Stimulated activated naive CD8-positive, alpha-beta T cell treated with anti-CD3 and anti-CD28 coated beads, Interleukin-15, amount 100 ng/mL, for 72 hours (primary cell): ENCODE results near the gene EZR.

Experiments used
- ATAC-seq: fragments of 150-1000 bp; cut with Tn5 transposase; 2 replicates; pipeline ENCODE4 v1.10.0; 2021; ENCODE audit warnings: mild to moderate bottlenecking, moderate library complexity
- DNase-seq, 2 donors: peaks; one replicate each; pipeline ENCODE4 v3.0.0; 2021 to 2022
- H3K27ac Mint-ChIP-seq, 2 donors: one replicate each; pipeline ENCODE4 v1.8.0; 2022; ENCODE audit warnings: mild to moderate bottlenecking in 2 of 2, mixed read lengths in 2 of 2, moderate library complexity in 2 of 2
- H3K27me3 Mint-ChIP-seq: one replicate; pipeline ENCODE4 v1.8.0; 2022; ENCODE audit warnings: mixed read lengths
- H3K4me1 Mint-ChIP-seq: one replicate; pipeline ENCODE4 v1.8.0; 2022; ENCODE audit warnings: mild to moderate bottlenecking, mixed read lengths
- H3K4me3 Mint-ChIP-seq, 2 donors: one replicate each; pipeline ENCODE4 v1.8.0; 2022; ENCODE audit warnings: mild to moderate bottlenecking in 2 of 2, mixed read lengths in 2 of 2, moderate library complexity in 1 of 2
- H3K9me3 Mint-ChIP-seq, 2 donors: one replicate each; pipeline ENCODE4 v1.8.0; 2022; ENCODE audit warnings: mixed read lengths in 2 of 2

The EZR gene

DNA sequence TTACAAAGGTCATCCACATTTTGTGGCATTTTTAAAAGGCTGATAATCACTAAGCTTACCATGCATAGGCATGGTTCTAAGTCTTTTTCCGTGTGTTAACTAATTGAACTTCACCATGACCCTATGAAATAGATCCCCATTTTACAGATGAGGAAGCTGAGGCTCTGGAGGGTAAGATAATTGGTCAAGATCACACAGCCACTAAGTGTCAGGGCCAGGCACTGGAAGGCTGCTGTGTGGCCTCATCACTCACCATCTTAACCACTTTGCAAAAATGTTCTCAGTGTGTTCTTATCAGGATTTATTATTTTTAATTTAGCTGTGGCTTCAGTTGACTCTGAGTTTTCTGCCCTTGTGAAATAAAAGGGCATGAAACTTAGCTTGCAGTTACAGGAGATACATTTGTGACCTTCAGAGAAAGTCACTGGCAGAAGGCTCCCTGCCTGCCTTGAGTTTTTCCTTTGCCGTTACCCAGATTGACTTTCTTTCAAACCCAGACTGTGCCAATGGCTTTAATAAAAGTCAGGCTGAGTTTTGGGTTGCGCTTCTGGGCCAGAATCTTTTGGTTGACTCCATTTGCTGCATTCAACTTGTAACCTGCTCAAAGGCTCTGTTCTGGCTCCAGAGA is 82.0 kb downstream of the EZR start:
- Mint-ChIP-seq H3K9me3 (peaks cover 10 to 25% of the 10 kb centered on the region in 2 donors), H3K27ac (no peak overlapping the region), H3K4me3 (no peak overlapping the region), H3K4me1 (no peaks in the 10 kb centered on the region), H3K27me3 (no peaks in the 10 kb centered on the region)
- ATAC-seq = no peak
- DNase-seq = no peak

DNA sequence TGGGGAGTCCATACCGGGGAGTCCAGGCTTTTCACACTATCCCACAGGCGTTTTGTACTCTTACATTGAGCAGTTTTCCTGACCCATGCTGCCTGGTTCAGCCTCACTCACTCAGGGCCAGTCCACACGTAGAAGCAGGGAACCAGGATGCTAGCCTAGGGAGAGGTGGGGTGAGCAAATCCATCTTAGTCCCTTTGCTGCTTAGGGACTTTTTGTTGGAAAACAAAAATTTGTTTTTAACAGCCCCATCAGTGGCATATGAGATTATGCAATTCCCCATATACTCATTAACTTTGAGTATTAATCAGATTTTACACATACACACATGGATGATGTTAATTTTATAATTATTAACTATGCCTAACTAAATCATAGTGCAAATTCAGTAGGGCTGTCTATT is 84.2 kb downstream of the EZR start:
- DNase-seq (no peak), ATAC-seq (no peak)
- H3K9me3 Mint-ChIP-seq = peaks cover 10 to 36% of the 10 kb centered on the region in 2 donors
- no peaks in the 10 kb centered on the region for H3K4me1 Mint-ChIP-seq
- no peak overlapping the region for H3K4me3 Mint-ChIP-seq
- peak overlapping the region in 1 of 2 donors; percentile 9 for H3K27ac Mint-ChIP-seq
- H3K27me3 Mint-ChIP-seq = no peaks in the 10 kb centered on the region

- no peaks in the 10 kb centered on the region for H3K4me1 Mint-ChIP-seq
- no peak overlapping the region for H3K4me3 Mint-ChIP-seq
- ATAC-seq (no peak), DNase-seq (no peak)
- peak overlapping the region in 1 of 2 donors; percentile 80 for H3K27ac Mint-ChIP-seq
- H3K27me3 Mint-ChIP-seq = no peaks in the 10 kb centered on the region
- peaks cover 0 to 16% of the 10 kb centered on the region in 2 donors for H3K9me3 Mint-ChIP-seq
Observed at GRCh38 chr6:158730541-158730907, 88.6 kb downstream of the EZR start.

- no peak overlapping the region for H3K27ac Mint-ChIP-seq
- no peak for ATAC-seq
- peaks cover 0 to 16% of the 10 kb centered on the region in 2 donors for H3K9me3 Mint-ChIP-seq
Observed at GRCh38 chr6:158729906-158730540, 89.1 kb downstream of the EZR start.

DNA sequence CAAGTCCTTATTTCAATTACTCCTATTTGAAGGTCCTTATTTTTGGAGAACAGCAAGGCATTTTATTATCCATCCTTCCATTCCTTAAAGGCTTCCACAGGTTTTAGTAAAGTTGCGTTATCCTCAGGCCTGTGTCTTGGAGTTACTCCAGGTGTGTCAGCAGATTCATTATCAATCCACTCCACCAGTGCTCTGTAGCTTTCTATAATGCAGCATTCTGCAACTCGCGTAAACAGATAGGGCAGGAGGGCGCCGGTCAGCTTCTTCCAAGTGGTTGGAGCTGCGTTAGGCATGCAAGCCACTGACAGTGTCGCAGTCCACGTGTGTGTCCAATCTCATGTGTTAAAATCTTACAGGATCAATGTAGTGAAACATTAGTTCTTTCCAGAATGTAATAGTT is 93.5 kb downstream of the EZR start:
- no peak overlapping the region for H3K27ac Mint-ChIP-seq
- no peaks in the 10 kb centered on the region for H3K27me3 Mint-ChIP-seq
- peaks cover 6% of the 10 kb centered on the region for H3K4me1 Mint-ChIP-seq
- DNase-seq (no peak), ATAC-seq (no peak)
- no peak overlapping the region for H3K4me3 Mint-ChIP-seq
- H3K9me3 Mint-ChIP-seq = no peaks in the 10 kb centered on the region

More at GRCh38 chr6:158729906-158730540, 89.1 kb downstream of the EZR start:
- Mint-ChIP-seq H3K4me3 (no peak overlapping the region), H3K4me1 (no peaks in the 10 kb centered on the region), H3K27me3 (no peaks in the 10 kb centered on the region)
- no peak for DNase-seq

GRCh38 chr6:158722176-158722729 is 96.9 kb downstream of the EZR start:
- H3K9me3 Mint-ChIP-seq = no peaks in the 10 kb centered on the region
- no peak overlapping the region for H3K4me3 Mint-ChIP-seq
- no peak overlapping the region for H3K27ac Mint-ChIP-seq
- peaks cover 41% of the 10 kb centered on the region for H3K4me1 Mint-ChIP-seq
- no peaks in the 10 kb centered on the region for H3K27me3 Mint-ChIP-seq
- no peak for ATAC-seq
- no peak for DNase-seq

DNA sequence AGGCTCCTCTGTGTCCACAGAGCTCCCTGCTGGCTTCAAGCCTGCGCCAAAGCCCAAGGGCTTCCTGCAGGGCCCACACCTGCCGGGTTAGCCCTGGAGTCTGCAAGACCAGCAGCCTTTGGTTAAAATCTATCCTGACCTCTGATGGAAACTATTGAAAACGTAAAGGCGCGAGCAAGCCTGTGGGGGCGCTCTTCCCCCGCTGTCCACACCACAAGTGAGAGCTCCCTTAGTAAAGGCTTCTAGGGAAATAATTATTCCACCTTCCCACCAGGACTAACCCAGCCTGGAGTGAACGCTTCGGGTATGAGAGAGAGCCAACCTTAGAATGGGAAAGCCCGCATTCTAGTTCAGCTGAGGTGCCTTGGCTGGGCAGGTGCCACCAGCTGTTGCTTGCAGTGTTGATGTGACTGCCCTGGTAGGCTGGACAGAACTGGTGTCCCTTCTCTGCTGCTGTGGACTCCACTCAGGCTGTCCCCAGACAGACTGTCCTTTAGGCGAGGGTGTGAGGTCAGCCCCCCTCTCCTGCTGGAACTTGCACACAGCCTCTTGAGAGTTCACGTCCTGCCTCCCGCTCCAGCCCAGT is 100.6 kb downstream of the EZR start:
- Mint-ChIP-seq H3K27me3 (no peaks in the 10 kb centered on the region), H3K4me3 (no peak overlapping the region), H3K9me3 (no peaks in the 10 kb centered on the region), H3K4me1 (peaks cover 66% of the 10 kb centered on the region), H3K27ac (peak overlapping the region in 1 of 2 donors; percentile 34)
- DNase-seq (no peak), ATAC-seq (no peak)

DNA sequence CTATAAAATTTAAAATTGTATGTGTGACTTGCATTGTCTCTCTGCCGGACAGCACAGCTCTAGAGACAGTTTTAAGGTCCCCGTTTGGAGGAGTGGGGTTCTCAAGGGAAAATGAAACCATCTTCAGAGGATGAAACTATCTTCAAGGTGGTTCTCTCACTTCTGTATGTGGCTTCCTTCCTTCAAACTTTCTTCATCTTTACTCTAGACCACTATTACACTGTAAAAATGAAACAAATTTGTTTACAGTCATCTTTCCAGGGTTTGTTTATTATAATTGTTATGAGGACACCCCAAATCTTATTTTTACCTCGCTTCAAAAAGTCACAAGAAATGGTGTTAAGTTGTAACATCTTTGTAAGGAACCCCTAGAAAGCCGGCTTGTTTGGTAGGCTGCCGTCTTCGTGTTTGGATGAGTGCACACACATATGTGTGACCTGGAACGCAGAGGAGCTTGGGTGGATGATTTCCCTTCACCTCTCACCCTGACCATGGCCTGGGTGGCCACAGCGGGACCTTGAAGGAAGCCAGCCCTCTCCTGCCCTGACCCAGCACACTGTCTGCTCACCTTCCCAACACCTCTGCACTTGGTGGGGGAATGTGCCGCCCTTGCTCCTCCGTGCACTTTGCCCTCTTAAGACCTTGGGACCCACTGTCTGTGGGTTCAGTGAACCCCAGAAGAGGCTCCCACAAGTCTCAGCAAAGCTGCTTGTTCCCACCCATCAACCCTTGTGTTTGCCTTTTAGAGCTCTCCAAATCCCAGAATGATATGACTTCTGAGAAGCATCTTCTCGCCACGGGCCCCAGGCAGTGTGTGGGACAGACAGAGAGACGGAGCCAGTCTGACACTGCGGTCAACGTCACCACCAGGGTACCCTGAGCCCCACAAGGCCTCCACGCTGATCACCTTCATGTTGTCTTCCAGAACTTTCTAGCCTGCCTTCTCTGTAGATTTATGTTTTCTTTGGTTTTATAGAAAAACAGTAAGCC is 101.5 kb downstream of the EZR start:
- H3K4me1 Mint-ChIP-seq = peaks cover 72% of the 10 kb centered on the region
- H3K4me3 Mint-ChIP-seq = peak overlapping the region in 1 of 2 donors; percentile 51

More for the DNA sequence above, 101.5 kb downstream of the EZR start:
- no peaks in the 10 kb centered on the region for H3K9me3 Mint-ChIP-seq
- no peaks in the 10 kb centered on the region for H3K27me3 Mint-ChIP-seq
- peak overlapping the region in 1 of 2 donors; percentile 74 for H3K27ac Mint-ChIP-seq
- ATAC-seq = peak; percentile 45
- DNase-seq = no peak
